ENCODE data around the gene PRCD.

Gene PRCD

DNA sequence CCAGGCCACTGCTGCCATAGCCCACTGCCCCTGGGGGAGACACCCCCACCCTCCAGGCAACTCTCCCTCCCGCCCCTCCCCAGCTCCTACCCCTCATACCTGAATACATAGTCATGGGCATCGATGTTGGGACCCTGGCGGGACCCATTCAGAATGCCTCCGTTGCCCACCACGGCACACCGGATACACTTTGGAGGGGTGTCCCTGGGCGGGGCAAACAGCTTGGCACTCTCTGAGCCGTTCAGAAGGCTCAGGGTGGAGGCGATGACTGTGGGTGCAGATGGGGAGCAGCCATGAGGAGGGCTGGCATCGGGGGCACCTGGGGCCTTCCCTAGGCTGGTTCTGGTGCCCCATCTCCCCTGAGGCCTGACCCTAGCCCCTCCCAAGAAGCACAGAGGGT lies 33.3 kb downstream of the PRCD start:
- Histone ChIP-seq H3K27me3 (replicated peaks; ENCODE audit: control insufficient read depth, insufficient read depth, low read length, poor library complexity, severe bottlenecking) (no peaks in the 10 kb centered on the region), H3K4me3 (ENCODE audit: insufficient read depth, low read depth, low read length, poor library complexity, severe bottlenecking) (no peak overlapping the region), H3K9me3 (ENCODE audit: control insufficient read depth, low read length) (no peaks in the 10 kb centered on the region), H3K36me3 (ENCODE audit: control insufficient read depth, insufficient read depth, low read length) (no peaks in the 10 kb centered on the region), H3K4me1 (ENCODE audit: control insufficient read depth, insufficient read depth, low read length, poor library complexity, severe bottlenecking) (no peaks in the 10 kb centered on the region), H3K27ac (ENCODE audit: insufficient read depth, low read length, poor library complexity, severe bottlenecking) (no peak overlapping the region)
- no peak for DNase-seq

DNA sequence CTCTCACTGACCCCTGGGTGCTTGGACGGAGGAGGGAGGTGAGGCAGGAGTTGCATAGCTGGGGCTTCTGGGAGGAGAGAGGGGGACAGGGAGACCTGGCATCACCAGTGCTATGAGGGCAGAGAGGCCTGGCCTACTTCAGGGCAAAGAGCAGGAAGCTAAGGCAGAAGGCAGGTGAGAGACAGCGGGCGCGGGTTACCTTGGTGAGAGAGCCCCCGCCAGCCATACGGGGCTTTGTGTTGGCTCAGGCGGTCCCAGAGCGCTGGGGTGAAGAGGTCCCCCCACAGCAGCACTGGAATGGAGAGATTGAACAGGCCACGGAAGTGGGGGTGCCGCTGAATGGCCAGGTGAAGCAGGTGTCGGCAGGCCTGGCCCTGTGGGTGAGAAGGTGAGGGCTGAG lies 34.3 kb downstream of the PRCD start:
- no peaks in the 10 kb centered on the region for H3K36me3 ChIP-seq (ENCODE audit: control insufficient read depth, insufficient read depth, low read length)
- H3K4me1 ChIP-seq (ENCODE audit: control insufficient read depth, insufficient read depth, low read length, poor library complexity, severe bottlenecking): no peaks in the 10 kb centered on the region
- no peak for DNase-seq
- H3K27me3 ChIP-seq (replicated peaks; ENCODE audit: control insufficient read depth, insufficient read depth, low read length, poor library complexity, severe bottlenecking): no peaks in the 10 kb centered on the region
- H3K9me3 ChIP-seq (ENCODE audit: control insufficient read depth, low read length): no peaks in the 10 kb centered on the region
- no peak overlapping the region for H3K4me3 ChIP-seq (ENCODE audit: insufficient read depth, low read depth, low read length, poor library complexity, severe bottlenecking)
- H3K27ac ChIP-seq (ENCODE audit: insufficient read depth, low read length, poor library complexity, severe bottlenecking): no peak overlapping the region

DNA sequence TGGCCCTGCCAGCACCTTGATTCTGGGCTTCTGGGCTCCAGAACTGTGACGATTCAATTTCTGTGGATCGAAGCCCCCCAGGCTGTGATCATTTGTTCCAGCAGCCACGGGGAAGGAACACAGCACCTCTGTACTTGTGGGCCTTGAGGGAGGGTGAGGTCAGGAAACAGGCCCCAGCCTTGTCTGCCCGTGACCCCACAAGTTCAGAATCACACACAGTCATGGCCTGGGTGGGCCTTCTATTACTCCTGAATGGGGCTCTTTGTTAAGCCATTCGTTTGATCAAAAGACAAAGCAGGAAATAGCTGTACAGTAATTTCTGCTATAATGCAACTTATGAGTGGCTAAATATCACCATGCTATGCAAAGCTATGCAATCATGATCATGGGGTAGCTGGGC lies 35.7 kb downstream of the PRCD start:
- Histone ChIP-seq H3K27ac (ENCODE audit: insufficient read depth, low read length, poor library complexity, severe bottlenecking) (no peak overlapping the region), H3K4me1 (ENCODE audit: control insufficient read depth, insufficient read depth, low read length, poor library complexity, severe bottlenecking) (no peaks in the 10 kb centered on the region), H3K4me3 (ENCODE audit: insufficient read depth, low read depth, low read length, poor library complexity, severe bottlenecking) (no peak overlapping the region), H3K36me3 (ENCODE audit: control insufficient read depth, insufficient read depth, low read length) (no peaks in the 10 kb centered on the region), H3K9me3 (ENCODE audit: control insufficient read depth, low read length) (no peaks in the 10 kb centered on the region), H3K27me3 (replicated peaks; ENCODE audit: control insufficient read depth, insufficient read depth, low read length, poor library complexity, severe bottlenecking) (no peaks in the 10 kb centered on the region)
- DNase-seq: no peak

DNA sequence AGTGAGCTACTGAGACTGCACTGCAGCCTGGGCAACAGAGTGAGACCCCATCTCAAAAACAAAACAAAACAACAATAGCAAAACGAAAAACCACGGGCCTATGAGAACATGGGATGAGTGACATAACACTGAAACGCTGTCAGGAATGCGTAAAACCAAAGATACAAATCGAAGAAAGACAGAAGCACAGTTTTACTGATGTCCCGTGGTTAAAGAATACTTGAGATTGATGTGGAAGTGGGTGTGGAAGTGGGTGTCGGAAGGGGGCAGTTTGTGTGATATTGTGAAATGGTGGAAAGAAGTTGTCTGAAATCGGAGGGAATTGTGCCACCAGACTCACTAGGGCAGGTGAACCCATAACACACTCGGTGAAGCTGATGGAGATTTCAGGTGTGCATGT lies 36.3 kb downstream of the PRCD start:
- H3K4me3 ChIP-seq (ENCODE audit: insufficient read depth, low read depth, low read length, poor library complexity, severe bottlenecking): no peak overlapping the region
- H3K27me3 ChIP-seq (replicated peaks; ENCODE audit: control insufficient read depth, insufficient read depth, low read length, poor library complexity, severe bottlenecking): no peaks in the 10 kb centered on the region
- no peaks in the 10 kb centered on the region for H3K36me3 ChIP-seq (ENCODE audit: control insufficient read depth, insufficient read depth, low read length)
- H3K4me1 ChIP-seq (ENCODE audit: control insufficient read depth, insufficient read depth, low read length, poor library complexity, severe bottlenecking): no peaks in the 10 kb centered on the region
- no peak overlapping the region for H3K27ac ChIP-seq (ENCODE audit: insufficient read depth, low read length, poor library complexity, severe bottlenecking)
- no peaks in the 10 kb centered on the region for H3K9me3 ChIP-seq (ENCODE audit: control insufficient read depth, low read length)
- no peak for DNase-seq

DNA sequence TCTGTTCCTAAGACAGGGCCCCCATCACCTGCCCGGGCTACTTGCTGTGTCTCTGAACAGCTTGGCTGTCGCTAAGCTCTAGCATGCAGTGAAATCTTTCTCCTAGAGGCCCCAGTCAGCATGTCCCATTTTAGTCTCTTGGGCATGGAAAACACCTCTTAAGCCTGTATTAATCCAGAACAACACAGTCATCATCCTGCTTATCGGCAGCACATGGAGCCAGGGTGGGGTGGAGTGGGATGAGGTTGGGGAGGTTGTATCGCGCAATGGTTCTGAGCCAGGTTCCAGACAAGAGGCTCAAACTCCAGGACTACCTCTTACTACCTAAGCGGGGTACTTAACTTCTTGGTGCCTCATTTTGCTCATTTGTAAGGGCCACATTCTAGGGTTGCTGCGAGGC lies 38.0 kb downstream of the PRCD start:
- H3K4me3 ChIP-seq (ENCODE audit: insufficient read depth, low read depth, low read length, poor library complexity, severe bottlenecking): no peak overlapping the region
- H3K27ac ChIP-seq (ENCODE audit: insufficient read depth, low read length, poor library complexity, severe bottlenecking): no peak overlapping the region
- H3K9me3 ChIP-seq (ENCODE audit: control insufficient read depth, low read length): no peaks in the 10 kb centered on the region
- H3K4me1 ChIP-seq (ENCODE audit: control insufficient read depth, insufficient read depth, low read length, poor library complexity, severe bottlenecking): no peaks in the 10 kb centered on the region
- H3K36me3 ChIP-seq (ENCODE audit: control insufficient read depth, insufficient read depth, low read length): no peaks in the 10 kb centered on the region
- no peak for DNase-seq
- no peaks in the 10 kb centered on the region for H3K27me3 ChIP-seq (replicated peaks; ENCODE audit: control insufficient read depth, insufficient read depth, low read length, poor library complexity, severe bottlenecking)

DNA sequence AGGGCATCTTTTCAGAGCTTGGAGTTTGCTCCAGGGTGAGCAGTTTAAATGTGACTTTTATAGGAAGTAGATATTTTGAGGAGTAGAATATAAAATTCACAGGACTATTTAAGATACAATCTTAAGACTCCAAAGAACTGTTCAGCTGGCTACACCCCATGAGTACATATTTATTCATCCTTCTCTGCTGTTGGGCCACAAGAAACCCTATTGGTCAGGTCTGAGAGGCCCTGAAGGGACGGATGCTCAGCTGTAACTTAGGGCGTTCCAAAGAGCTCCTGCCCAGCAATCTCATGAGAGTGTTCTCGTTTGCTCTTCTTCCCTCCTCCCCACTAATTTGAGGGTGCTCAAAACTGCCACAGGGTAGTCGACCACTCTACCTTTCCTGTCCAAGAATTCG lies 38.5 kb downstream of the PRCD start:
- H3K27me3 ChIP-seq (replicated peaks; ENCODE audit: control insufficient read depth, insufficient read depth, low read length, poor library complexity, severe bottlenecking): no peaks in the 10 kb centered on the region
- no peak for DNase-seq
- H3K4me1 ChIP-seq (ENCODE audit: control insufficient read depth, insufficient read depth, low read length, poor library complexity, severe bottlenecking): no peaks in the 10 kb centered on the region
- H3K36me3 ChIP-seq (ENCODE audit: control insufficient read depth, insufficient read depth, low read length): no peaks in the 10 kb centered on the region
- no peak overlapping the region for H3K27ac ChIP-seq (ENCODE audit: insufficient read depth, low read length, poor library complexity, severe bottlenecking)
- no peaks in the 10 kb centered on the region for H3K9me3 ChIP-seq (ENCODE audit: control insufficient read depth, low read length)
- no peak overlapping the region for H3K4me3 ChIP-seq (ENCODE audit: insufficient read depth, low read depth, low read length, poor library complexity, severe bottlenecking)

DNA sequence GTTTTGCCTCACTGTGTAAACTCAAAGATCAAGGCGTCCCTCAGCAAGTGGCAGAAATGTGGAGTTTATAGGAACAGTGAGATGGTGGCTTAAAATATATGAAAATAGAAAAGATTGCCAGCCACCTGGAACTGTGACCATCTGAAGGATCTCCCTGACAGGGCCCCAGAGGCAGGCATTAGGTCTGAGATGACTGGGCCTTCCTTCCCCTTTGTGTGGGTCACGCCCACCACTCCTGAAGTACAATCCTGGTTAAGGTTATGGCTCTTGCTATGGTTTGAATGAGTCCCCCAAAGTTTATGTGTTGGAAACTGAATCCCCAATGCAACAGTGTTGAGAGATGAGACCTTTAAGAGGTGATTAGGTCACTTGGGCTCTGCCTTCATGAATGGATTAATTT lies 39.4 kb downstream of the PRCD start:
- Histone ChIP-seq H3K27ac (ENCODE audit: insufficient read depth, low read length, poor library complexity, severe bottlenecking) (no peak overlapping the region), H3K4me3 (ENCODE audit: insufficient read depth, low read depth, low read length, poor library complexity, severe bottlenecking) (no peak overlapping the region), H3K36me3 (ENCODE audit: control insufficient read depth, insufficient read depth, low read length) (no peaks in the 10 kb centered on the region), H3K27me3 (replicated peaks; ENCODE audit: control insufficient read depth, insufficient read depth, low read length, poor library complexity, severe bottlenecking) (no peaks in the 10 kb centered on the region), H3K4me1 (ENCODE audit: control insufficient read depth, insufficient read depth, low read length, poor library complexity, severe bottlenecking) (no peaks in the 10 kb centered on the region), H3K9me3 (ENCODE audit: control insufficient read depth, low read length) (no peaks in the 10 kb centered on the region)
- no peak for DNase-seq

DNA sequence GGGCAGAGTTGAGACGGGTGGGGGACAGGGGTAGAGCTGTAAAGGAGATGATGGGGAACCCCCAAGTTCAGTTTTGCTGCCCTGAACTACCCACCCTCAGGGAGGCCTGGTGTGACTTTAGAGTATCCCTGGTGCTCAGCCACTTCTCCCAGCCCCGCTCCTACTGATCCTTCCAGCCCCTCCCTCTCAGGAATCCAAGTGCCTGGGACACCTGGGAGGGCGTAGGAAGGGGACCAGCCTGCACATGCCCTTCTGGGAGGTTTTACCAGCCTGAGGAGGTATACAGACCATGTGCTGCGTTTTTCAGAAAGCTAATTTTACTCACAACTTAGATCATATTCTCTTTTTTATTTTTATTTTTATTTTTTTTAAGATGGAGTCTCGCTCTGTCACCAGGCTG lies 41.7 kb downstream of the PRCD start:
- H3K4me1 ChIP-seq (ENCODE audit: control insufficient read depth, insufficient read depth, low read length, poor library complexity, severe bottlenecking): peaks cover 16% of the 10 kb centered on the region
- H3K9me3 ChIP-seq (ENCODE audit: control insufficient read depth, low read length): no peaks in the 10 kb centered on the region
- no peak for DNase-seq
- peaks cover 15% of the 10 kb centered on the region for H3K27me3 ChIP-seq (replicated peaks; ENCODE audit: control insufficient read depth, insufficient read depth, low read length, poor library complexity, severe bottlenecking)
- no peak overlapping the region for H3K27ac ChIP-seq (ENCODE audit: insufficient read depth, low read length, poor library complexity, severe bottlenecking)
- H3K36me3 ChIP-seq (ENCODE audit: control insufficient read depth, insufficient read depth, low read length): no peaks in the 10 kb centered on the region
- no peak overlapping the region for H3K4me3 ChIP-seq (ENCODE audit: insufficient read depth, low read depth, low read length, poor library complexity, severe bottlenecking)

GRCh38 chr17:76582660-76583059 lies 42.8 kb downstream of the PRCD start:
- peaks cover 19% of the 10 kb centered on the region for H3K4me1 ChIP-seq (ENCODE audit: control insufficient read depth, insufficient read depth, low read length, poor library complexity, severe bottlenecking)

DNA sequence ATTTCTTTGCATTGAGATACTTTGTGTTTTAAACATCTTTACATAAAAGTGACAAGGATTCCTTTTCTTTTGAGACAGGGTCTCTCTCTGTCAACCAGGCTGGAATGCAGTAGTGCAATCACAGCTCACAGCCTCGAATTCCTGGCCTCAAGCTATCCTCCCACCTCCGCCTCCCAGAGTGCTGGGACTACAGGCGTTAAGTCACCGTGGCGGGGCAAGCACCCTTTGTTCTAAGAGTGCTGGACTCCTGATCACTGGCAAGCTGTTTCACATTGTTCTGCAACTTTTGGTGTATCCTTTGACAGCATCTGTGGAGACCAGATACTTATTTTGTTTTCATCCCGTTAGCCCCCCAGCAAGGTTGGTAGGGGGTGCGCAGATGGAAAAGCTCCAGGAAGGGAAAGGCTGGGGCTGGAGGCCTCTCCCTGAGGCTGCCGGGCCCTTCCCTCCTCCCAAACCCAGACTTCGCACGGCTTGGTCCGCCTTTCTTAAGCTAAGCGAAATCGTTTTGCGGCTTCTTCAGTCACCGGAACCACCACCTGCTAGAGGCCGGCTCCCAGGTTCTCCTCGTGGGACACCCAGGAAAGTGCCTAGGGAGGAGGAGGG lies 44.7 kb downstream of the PRCD start:
- no peak overlapping the region for H3K27ac ChIP-seq (ENCODE audit: insufficient read depth, low read length, poor library complexity, severe bottlenecking)
- H3K36me3 ChIP-seq (ENCODE audit: control insufficient read depth, insufficient read depth, low read length): no peaks in the 10 kb centered on the region
- no peaks in the 10 kb centered on the region for H3K9me3 ChIP-seq (ENCODE audit: control insufficient read depth, low read length)
- peak overlapping the region; percentile 72 for H3K4me3 ChIP-seq (ENCODE audit: insufficient read depth, low read depth, low read length, poor library complexity, severe bottlenecking)
- peaks cover 19% of the 10 kb centered on the region for H3K4me1 ChIP-seq (ENCODE audit: control insufficient read depth, insufficient read depth, low read length, poor library complexity, severe bottlenecking)
- peaks cover 19% of the 10 kb centered on the region for H3K27me3 ChIP-seq (replicated peaks; ENCODE audit: control insufficient read depth, insufficient read depth, low read length, poor library complexity, severe bottlenecking)
- no peak for DNase-seq

More at GRCh38 chr17:76582660-76583059, 42.8 kb downstream of the PRCD start:
- Histone ChIP-seq H3K4me3 (ENCODE audit: insufficient read depth, low read depth, low read length, poor library complexity, severe bottlenecking) (no peak overlapping the region), H3K9me3 (ENCODE audit: control insufficient read depth, low read length) (no peaks in the 10 kb centered on the region), H3K36me3 (ENCODE audit: control insufficient read depth, insufficient read depth, low read length) (no peaks in the 10 kb centered on the region), H3K27ac (ENCODE audit: insufficient read depth, low read length, poor library complexity, severe bottlenecking) (no peak overlapping the region), H3K27me3 (replicated peaks; ENCODE audit: control insufficient read depth, insufficient read depth, low read length, poor library complexity, severe bottlenecking) (peaks cover 19% of the 10 kb centered on the region)
- no peak for DNase-seq

Measured in effector memory CD4-positive, alpha-beta T cell (primary cell).